Eye (tissue), 1 donor: ENCODE data around the gene PALLD.
"Not testable (repeated sequence)": the region's sequence is repeated elsewhere in the genome, so short reads cannot be mapped to it uniquely, and the experiment has no call there.

ENCODE experiments used
- DNase-seq: peaks from one replicate; pipeline ENCODE4 v3.0.0-alpha.2; 2015

The PALLD gene

DNA sequence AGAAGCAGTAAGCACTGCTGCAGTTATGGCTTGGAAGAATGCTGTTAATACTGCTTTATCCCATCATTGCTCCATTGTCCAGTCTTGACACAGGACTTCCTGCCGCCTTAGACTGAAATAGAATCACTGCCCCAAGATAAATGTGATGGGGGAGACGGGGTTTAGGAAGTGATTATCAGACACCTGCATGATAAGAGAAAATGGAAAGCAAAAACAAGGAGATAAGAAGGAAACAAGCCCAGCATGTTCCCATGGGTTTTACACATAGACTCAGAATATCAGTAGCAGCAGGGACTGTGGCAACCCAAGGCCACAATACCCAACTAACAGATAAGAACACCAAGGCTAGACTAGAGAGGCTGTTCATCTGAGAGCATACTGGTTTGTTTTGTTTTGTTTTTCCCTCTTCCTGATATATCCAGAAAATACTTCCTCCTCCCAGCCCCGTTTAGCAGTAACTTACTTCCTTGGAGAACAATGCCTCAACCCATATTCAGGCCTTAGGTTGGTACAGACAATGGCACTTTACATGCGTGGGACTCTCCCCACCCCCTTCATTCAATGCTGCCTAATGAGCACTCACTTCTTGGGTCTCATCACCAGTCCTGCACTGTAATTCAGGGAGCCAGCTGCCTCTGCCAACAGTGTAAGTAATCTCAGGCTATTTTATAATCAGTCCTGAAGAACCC lies 280.6 kb downstream of the PALLD start:
- DNase-seq = no peak

DNA sequence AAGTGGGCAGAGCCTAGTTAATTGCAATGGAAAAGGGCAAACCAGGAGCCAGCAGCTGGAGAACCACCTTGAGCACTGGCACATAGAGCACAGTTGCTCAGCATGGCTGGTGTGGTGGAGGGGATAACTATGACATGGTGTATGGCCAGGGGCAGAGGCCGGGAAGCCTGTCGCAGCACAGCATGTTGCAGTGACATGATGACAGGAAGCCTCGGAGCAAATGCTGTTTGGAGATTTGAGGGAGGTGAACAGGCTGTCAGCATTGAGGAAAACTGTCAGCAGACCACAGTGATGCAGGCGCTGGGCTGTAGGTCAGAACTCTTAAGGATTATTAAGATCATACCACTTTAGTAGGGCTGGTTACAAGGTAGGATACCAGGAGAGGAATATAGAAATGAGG lies 284.5 kb downstream of the PALLD start:
- no peak for DNase-seq

DNA sequence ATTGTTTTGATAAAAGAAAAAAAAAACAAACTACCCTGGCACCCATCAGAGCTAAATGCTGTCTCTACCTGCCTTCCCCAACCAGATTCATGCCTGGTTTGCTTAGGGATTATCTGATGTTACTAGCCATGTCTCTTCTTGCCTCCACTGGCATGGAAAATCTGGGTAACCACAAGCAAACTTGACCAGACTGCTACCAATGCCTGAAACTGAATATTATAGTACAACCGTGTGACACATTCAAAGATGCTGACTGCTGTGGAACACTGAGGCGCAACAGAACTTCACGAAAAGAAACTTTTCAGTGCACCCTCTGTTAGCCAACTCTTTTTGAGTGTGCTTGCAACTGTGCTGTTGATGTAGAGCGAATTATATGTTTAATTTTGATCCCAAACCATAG lies 285.1 kb downstream of the PALLD start:
- DNase-seq = no peak

- DNase-seq = no peak
These were observed 285.6 kb downstream of the PALLD start for GRCh38 chr4:168782439-168782838.

DNA sequence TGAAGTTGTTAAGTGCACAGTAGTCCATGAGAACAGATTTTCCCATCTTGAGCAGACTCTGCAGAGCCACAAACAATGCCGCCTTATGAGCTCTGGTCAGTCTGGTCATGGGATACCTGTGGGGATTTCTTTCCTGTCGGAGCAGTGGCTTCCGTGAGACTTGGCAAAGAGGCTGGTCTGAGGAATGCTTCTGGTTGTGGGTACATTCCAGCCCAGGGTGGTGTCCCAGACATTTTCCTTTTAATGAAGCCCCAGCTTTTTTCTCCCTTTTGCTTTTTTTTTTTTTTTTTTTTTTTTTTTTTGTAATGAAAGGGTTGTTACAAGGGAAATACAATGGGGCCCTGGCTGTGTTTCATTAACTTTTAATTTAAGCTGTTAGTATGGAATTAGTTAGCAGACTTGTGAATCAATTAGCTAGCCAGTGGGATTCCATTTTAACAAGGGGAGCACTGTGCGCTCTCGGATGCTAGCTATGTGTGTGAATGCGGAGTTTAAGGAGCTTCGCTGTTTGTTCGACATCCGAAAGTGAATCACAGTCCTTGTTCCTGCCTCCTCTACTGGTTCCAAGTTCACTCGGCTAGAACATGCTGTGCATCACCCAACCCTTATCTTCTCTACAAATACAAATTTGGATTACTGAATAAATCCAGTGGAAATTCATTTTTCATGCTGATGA lies 288.1 kb downstream of the PALLD start:
- peak; percentile 79 for DNase-seq

DNA sequence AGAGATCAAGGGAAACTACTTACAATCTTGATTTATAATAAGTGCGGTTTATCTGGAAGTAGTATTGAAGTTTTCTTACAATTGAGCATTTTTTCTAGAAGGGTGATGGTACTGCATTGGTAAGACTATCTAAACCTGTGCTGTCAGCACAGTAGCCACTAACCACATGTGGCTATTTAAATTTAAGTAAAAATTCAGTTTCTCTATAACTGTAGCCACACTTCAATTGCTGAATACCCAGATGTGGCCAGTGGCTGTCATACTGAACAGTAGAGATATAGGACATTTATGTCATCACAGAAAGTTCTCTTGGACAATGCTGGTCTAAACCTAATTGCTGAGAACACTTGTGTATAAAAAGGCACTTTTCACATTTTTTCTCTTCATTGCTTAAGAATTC lies 290.5 kb downstream of the PALLD start:
- DNase-seq = no peak

DNA sequence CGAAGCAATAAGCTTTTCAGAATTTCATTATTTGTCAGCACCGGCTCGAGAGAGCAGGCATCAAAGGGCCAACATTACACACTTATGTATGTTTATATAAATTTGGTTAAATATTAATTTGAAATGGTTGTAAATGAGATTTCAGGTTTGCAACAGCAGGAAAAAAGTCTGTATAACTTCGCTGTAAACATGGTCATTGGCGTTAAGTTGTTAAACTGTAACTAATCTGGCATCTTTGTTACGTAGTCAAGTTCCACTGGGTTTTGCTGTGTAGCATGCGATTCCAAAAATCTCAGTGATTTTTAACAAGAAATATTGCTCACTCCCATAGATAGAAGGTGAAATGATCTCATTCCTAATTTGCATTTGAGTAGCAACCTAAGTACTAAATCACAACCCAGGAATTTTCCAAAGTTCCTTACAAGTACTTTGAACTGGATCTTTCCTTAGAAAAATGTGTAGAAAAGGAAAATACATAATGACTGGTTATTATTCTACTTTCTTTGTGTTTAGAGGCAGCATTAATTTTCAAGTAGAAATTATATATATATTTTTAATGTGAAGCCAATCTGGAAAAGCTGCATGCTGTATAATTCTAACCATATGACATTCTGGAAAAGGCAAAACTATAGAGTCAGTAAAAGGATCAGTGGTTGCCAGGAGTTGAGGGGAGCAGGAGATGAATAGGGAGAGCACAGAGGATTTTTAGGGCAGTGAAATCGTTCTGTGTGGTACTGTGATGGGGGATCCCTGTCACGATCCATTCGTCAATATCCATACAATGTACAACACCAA lies 291.1 kb downstream of the PALLD start:
- no peak for DNase-seq

DNA sequence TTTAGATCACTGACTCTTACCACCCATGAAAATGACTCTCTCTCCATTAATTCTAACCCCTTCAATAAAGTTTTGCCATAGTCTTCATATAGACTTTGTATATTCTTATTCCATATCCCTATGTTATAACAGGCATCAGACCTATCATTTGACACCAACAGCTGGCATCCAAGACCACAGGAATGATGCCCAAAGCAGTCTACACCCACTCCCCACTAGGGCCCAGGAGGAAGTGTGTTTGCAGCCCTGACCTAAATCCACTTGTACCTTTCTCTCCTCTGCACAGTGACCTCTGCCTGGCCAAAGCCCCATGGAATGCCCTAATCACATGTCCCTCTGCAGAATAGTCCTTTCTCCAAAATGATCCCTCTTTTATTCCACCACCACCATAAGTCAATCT lies 294.0 kb downstream of the PALLD start:
- no peak for DNase-seq

DNA sequence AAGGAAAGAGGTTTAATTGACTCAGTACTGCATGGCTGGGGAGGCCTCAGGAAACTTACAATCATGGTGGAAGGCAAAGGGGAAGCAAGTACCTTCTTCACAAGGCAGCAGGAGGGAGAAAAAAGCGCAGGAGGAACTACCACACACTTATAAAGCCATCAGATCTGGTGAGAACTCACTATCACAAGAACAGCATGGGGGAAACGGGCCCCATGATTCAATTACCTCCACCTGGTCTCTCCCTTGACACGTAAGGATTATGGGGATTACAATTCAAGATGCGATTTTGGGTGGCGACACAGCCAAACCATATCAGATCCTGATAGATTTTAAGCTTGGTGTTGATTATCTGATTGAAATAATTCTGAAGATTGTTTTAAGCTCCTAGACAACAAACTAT lies 294.5 kb downstream of the PALLD start:
- DNase-seq = no peak

- no peak for DNase-seq
These were observed 296.7 kb downstream of the PALLD start for GRCh38 chr4:168793542-168793941.

- DNase-seq = no peak
These were observed 297.3 kb downstream of the PALLD start for GRCh38 chr4:168794092-168794707.

DNA sequence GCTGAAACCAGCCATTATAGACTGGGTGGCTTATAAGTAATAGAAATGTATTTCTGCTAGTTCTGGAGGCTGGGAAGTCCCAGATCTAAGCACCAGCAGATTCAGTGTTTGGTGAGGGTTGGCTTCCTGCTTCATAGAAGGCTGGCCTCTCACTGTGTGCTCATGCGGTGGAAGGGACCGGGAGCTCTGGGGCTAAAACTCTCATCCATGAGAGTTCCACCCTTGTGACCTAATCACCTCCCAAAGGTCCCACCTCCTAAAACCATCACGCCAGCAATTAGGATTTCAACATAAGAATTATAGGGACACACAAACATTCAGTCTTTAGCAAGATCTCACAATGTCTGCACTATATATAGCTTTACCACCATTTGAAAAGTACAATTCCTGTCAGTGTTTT lies 298.0 kb downstream of the PALLD start:
- DNase-seq = no peak

DNA sequence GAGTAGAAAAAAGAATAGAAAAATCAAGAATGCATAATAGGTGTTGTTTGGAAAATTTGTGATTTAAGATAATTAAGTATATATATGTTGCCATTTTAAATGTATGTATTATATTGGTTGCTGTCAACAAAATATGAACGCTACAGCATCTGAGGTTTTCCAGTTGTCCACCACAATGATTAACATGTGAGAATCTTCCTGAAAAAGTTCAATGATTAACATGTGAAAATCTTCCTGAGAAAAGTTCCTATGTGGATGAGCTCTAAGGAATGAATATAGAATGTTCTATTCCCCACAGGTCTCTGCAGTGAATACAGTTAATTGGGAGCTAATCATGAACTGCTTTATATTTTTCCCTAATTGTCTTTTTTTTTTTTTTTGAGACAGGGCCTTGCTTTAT lies 298.5 kb downstream of the PALLD start:
- DNase-seq = no peak

- DNase-seq = no peak
These were observed 299.7 kb downstream of the PALLD start for GRCh38 chr4:168796362-168797106.

- no peak for DNase-seq
These were observed 300.3 kb downstream of the PALLD start for GRCh38 chr4:168797194-168797593.

GRCh38 chr4:168797738-168798375 lies 301.0 kb downstream of the PALLD start:
- DNase-seq = no peak

- no peak for DNase-seq
These were observed 304.1 kb downstream of the PALLD start for GRCh38 chr4:168800926-168801325.

- no peak for DNase-seq
These were observed 305.4 kb downstream of the PALLD start for GRCh38 chr4:168802222-168802621.

- not testable (repeated sequence) for DNase-seq
These were observed 306.2 kb downstream of the PALLD start for GRCh38 chr4:168803052-168803451.

- peak; percentile 45 for DNase-seq
These were observed 306.9 kb downstream of the PALLD start for GRCh38 chr4:168803732-168804131.

- DNase-seq = no peak
These were observed 307.3 kb downstream of the PALLD start for GRCh38 chr4:168804146-168804545.

- DNase-seq = no peak
These were observed 308.5 kb downstream of the PALLD start for GRCh38 chr4:168805341-168805740.
